ENCODE measurements around the gene RRM1. TPM values are rescaled to one million over a fixed set of nuclear protein-coding genes. Genes with fewer than 3 reads are reported as not detected.

Gene RRM1
- total RNA-seq, 4 donors from 2014 or later = 32.5 to 234 (median 59.5) TPM

DNA sequence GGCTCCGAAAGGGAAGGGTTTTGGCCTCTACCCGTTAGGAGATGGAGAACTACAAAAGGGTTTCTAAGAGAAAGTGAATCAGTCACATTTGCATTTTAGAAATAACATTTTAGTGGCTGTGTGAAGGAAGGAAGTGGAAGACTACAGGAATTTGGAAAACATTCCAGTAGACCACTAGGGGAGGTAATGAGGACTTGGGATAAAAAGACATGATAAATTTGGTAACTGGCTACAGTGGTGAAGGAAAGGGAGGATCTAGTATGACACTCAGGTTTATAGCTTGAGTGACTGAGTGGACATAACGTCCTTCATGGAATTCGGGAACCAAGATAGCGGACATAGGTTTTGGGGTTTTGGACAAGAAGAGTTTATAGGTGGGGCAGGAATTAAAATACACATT is 7.0 kb upstream of the RRM1 start:
- H3K27ac ChIP-seq = no peak overlapping the region

DNA sequence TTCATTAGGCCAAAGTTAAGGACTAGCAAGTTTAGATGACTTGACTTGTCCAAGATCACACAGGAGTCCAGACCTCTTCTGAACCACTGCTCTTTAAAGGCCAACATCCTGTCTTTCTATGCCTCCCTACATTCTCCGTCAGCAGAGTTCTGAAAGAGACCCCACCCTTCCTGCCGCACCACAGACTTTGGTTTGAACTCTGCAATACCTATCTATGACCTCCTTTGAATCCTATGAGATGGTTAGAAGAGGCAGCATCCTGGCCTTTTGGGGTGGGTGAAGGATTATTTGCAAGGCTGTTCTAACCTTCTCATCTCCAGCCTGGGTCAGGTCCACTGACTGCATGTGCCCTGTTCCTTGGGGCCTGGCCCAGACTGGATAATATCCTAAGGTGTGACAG is 4.3 kb upstream of the RRM1 start:
- intact Hi-C loops (cut with DNase I; ENCODE audit: low total_unique reads) = no loop called here
- no peak for TF ChIP-seq POLR2A (IDR thresholded peaks at IDR 0.05)
- TF ChIP-seq, protein P1, sequence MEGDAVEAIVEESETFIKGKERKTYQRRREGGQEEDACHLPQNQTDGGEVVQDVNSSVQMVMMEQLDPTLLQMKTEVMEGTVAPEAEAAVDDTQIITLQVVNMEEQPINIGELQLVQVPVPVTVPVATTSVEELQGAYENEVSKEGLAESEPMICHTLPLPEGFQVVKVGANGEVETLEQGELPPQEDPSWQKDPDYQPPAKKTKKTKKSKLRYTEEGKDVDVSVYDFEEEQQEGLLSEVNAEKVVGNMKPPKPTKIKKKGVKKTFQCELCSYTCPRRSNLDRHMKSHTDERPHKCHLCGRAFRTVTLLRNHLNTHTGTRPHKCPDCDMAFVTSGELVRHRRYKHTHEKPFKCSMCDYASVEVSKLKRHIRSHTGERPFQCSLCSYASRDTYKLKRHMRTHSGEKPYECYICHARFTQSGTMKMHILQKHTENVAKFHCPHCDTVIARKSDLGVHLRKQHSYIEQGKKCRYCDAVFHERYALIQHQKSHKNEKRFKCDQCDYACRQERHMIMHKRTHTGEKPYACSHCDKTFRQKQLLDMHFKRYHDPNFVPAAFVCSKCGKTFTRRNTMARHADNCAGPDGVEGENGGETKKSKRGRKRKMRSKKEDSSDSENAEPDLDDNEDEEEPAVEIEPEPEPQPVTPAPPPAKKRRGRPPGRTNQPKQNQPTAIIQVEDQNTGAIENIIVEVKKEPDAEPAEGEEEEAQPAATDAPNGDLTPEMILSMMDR (IDR thresholded peaks at IDR 0.05) = no peak
- no peak overlapping the region for H3K4me3 ChIP-seq
- H3K36me3 ChIP-seq = no peaks in the 10 kb centered on the region
- no peaks in the 10 kb centered on the region for H3K27me3 ChIP-seq
- no peaks in the 10 kb centered on the region for H3K4me1 ChIP-seq
- no peak for DNase-seq
- H3K27ac ChIP-seq = no peak overlapping the region
- H3K9me3 ChIP-seq = no peaks in the 10 kb centered on the region

More for the DNA sequence above, 7.0 kb upstream of the RRM1 start:
- no peak for DNase-seq
- Histone ChIP-seq H3K9me3 (no peaks in the 10 kb centered on the region), H3K4me1 (no peaks in the 10 kb centered on the region), H3K27me3 (no peaks in the 10 kb centered on the region), H3K36me3 (no peaks in the 10 kb centered on the region), H3K4me3 (no peak overlapping the region)
- no peak for TF ChIP-seq POLR2A (IDR thresholded peaks at IDR 0.05)
- TF ChIP-seq, protein P1 (IDR thresholded peaks at IDR 0.05) = no peak
- intact Hi-C loops (cut with DNase I; ENCODE audit: low total_unique reads) = no loop called here

DNA sequence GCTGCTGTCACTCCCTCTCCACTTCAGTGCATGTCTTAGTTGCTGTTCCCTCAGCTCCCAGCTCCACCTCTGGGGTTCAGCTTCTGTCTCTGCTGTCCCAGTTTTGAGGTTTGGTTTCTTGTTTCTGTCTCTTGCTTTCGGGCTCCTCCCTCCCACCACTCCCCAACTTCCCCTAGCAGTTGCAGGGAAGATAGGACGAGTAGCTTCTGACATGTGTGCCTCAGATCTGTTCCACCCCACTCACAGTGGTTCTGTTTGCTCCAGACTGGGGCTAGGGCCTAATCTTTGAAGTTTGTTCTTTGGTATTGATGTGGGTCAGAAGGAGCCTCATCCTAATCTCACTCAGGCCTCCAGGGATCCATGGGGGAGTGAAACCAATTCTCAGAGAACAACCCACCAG is 2.6 kb upstream of the RRM1 start:
- TF ChIP-seq, protein P1 (IDR thresholded peaks at IDR 0.05) = no peak
- no peak for TF ChIP-seq POLR2A (IDR thresholded peaks at IDR 0.05)
- Histone ChIP-seq H3K4me3 (no peak overlapping the region), H3K27me3 (no peaks in the 10 kb centered on the region), H3K27ac (no peak overlapping the region), H3K4me1 (no peaks in the 10 kb centered on the region), H3K9me3 (no peaks in the 10 kb centered on the region), H3K36me3 (no peaks in the 10 kb centered on the region)
- DNase-seq = no peak
- intact Hi-C loops (cut with DNase I; ENCODE audit: low total_unique reads) = no loop called here

DNA sequence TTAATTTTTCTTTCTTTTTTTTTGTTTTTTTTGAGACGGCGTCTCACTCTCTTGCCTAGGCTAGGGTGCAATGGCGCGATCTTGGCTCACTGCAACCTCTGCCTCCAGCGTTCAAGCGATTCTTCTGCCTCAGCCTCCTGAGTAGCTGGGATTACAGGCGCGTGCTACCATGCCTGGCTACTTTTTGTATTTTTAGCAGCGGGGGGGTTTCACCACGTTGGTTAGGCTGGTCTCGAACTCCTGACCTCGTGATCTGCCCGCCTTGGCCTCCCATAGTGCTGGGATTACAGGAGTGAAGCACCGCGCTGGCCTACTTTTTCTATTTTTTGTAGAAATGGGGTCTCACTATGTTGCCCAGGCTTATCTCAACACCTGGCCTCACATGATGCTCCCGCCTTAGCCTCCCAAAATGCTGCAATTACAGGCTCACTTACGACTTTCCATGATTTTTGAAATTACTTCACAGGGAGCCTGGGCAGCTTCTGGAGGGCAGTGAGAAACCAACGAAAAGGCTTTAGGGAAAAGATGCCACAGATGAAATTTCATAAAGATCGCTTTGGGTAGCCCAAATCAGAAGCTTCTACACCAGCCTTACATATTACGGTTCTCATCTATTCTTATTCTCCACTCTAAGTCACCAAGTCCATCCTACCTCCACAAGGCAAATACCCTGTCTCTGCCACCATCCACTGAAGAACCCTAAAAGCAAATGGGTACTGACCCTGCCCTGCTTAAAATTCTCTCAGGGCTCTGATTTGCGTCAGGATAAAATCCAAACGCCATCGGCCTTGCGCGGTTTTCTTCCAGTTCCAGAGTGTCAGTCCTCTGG is 866 bp upstream of the RRM1 start:
- H3K9me3 ChIP-seq = no peaks in the 10 kb centered on the region
- H3K27ac ChIP-seq = peak overlapping the region; percentile 93 to 94
- intact Hi-C loops (cut with DNase I; ENCODE audit: low total_unique reads) = no loop called here
- TF ChIP-seq, protein P1 (IDR thresholded peaks at IDR 0.05) = no peak
- no peak for TF ChIP-seq POLR2A (IDR thresholded peaks at IDR 0.05)
- no peaks in the 10 kb centered on the region for H3K36me3 ChIP-seq
- no peaks in the 10 kb centered on the region for H3K27me3 ChIP-seq
- DNase-seq = no peak
- peak overlapping the region; percentile 51 to 81 for H3K4me3 ChIP-seq
- no peaks in the 10 kb centered on the region for H3K4me1 ChIP-seq

DNA sequence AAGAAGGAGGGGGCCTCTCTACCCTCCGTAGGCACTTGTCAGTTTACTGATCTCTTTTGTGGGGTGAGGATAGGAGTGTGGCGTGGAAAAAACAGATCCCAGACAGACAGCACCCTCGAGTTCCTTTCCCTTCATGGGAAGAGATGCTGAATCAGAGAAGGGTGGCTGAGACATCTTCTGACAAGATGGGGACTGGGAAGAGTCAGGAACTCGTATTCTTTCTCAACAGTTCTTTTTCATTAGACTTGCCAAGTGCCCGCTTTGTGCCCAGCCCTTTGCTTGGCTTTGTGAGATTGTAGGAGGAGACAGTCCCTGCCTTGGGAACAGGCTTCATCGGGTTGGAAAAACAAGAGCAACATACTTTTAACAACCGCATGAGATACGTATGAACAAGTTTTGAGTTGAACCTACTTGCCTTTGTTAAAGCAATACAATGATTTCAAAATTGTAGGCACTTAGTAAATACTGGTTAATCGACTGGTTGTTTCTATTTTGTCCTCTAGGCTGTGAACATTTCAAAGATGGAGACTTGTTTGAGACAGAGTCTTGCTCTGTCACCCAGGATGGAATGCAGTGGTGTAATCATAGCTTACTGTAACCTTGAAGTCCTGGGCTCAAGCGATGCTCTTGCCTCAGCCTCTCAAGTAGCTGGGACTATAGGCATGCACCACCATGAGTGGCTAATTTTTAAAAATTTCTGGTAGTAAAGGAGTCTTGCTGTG is 1.1 kb downstream of the RRM1 start:
- intact Hi-C loops (cut with DNase I; ENCODE audit: low total_unique reads) = no loop called here
- Histone ChIP-seq H3K4me1 (no peaks in the 10 kb centered on the region), H3K9me3 (no peaks in the 10 kb centered on the region), H3K4me3 (peak overlapping the region; percentile 51 to 81), H3K27me3 (no peaks in the 10 kb centered on the region), H3K36me3 (no peaks in the 10 kb centered on the region), H3K27ac (peak overlapping the region; percentile 93 to 94)
- DNase-seq = no peak
- TF ChIP-seq, protein P1 (IDR thresholded peaks at IDR 0.05) = no peak
- no peak for TF ChIP-seq POLR2A (IDR thresholded peaks at IDR 0.05)

Measured in uterus (tissue), 4 donors.